Right hindlimb (tissue), 1 donor: Measurements from ENCODE around the gene TXNDC8.
"Not testable (repeated sequence)": the region's sequence is repeated elsewhere in the genome, so short reads cannot be mapped to it uniquely, and the experiment has no call there.

Experiments
- DNase-seq: peaks from one replicate; pipeline ENCODE4 v3.0.0-alpha.2; 2018

The TXNDC8 gene

GRCh38 chr9:110337727-110338126 lies at the start of gene TXNDC8:
TXNDC8 (minus strand) TSS chr9:110337863.
- DNase-seq: no peak

- no peak for DNase-seq
Measured at GRCh38 chr9:110383491-110383890, 45.8 kb upstream of the TXNDC8 start.

GRCh38 chr9:110382731-110383130 lies 45.1 kb upstream of the TXNDC8 start:
- no peak for DNase-seq

GRCh38 chr9:110371411-110372007 lies 33.8 kb upstream of the TXNDC8 start:
- DNase-seq: no peak

- DNase-seq: no peak
Measured at GRCh38 chr9:110370315-110370714, 32.7 kb upstream of the TXNDC8 start.

GRCh38 chr9:110364451-110364850 lies 26.8 kb upstream of the TXNDC8 start:
- no peak for DNase-seq

- not testable (repeated sequence) for DNase-seq
Measured at GRCh38 chr9:110358992-110359391, 21.3 kb upstream of the TXNDC8 start.

GRCh38 chr9:110357505-110357904 lies 19.8 kb upstream of the TXNDC8 start:
- no peak for DNase-seq

GRCh38 chr9:110356639-110357395 lies 19.2 kb upstream of the TXNDC8 start:
- DNase-seq: no peak

- DNase-seq: no peak
Measured at GRCh38 chr9:110355911-110356310, 18.2 kb upstream of the TXNDC8 start.

GRCh38 chr9:110351009-110351467 lies 13.4 kb upstream of the TXNDC8 start:
- DNase-seq: no peak

- no peak for DNase-seq
Measured at GRCh38 chr9:110346325-110346724, 8.7 kb upstream of the TXNDC8 start.

GRCh38 chr9:110344821-110345220 lies 7.2 kb upstream of the TXNDC8 start:
- no peak for DNase-seq

GRCh38 chr9:110343551-110343950 lies 5.9 kb upstream of the TXNDC8 start:
- no peak for DNase-seq

GRCh38 chr9:110340306-110340705 lies 2.6 kb upstream of the TXNDC8 start:
- DNase-seq: no peak

- no peak for DNase-seq
Measured at GRCh38 chr9:110338143-110338542, 480 bp upstream of the TXNDC8 start.

GRCh38 chr9:110336363-110336762 lies 1.3 kb downstream of the TXNDC8 start:
- DNase-seq: no peak

- no peak for DNase-seq
Measured at GRCh38 chr9:110334871-110335270, 2.8 kb downstream of the TXNDC8 start.

- no peak for DNase-seq
Measured at GRCh38 chr9:110334183-110334582, 3.5 kb downstream of the TXNDC8 start.

- no peak for DNase-seq
Measured at GRCh38 chr9:110332766-110333165, 4.9 kb downstream of the TXNDC8 start.

GRCh38 chr9:110330484-110331105 lies 7.1 kb downstream of the TXNDC8 start:
- DNase-seq: no peak

GRCh38 chr9:110329639-110330230 lies 7.9 kb downstream of the TXNDC8 start:
- no peak for DNase-seq

GRCh38 chr9:110328763-110329162 lies 8.9 kb downstream of the TXNDC8 start:
- DNase-seq: no peak

GRCh38 chr9:110327716-110328115 lies 9.9 kb downstream of the TXNDC8 start:
- no peak for DNase-seq
